D721Med (cell line): ENCODE results near the gene LENG8.
A peak's percentile ranks its signal among the peaks of the same experiment; 100 is the strongest.

Experiments
- DNase-seq: peaks from one replicate; pipeline ENCODE4 v3.0.0; 2011; ENCODE audit warnings: low spot score; ENCODE audit not compliant: insufficient read length
- FAIRE-seq: peaks from 2 replicates; lab custom pipeline; 2011; peaks lifted over from hg19 to GRCh38; lab: Jason Lieb, UNC
- CTCF ChIP-seq: IDR thresholded peaks from 2 replicates; pipeline ENCODE4 v1.5.1; 2012; ENCODE audit warnings: mild to moderate bottlenecking, control low read depth; ENCODE audit not compliant: insufficient read depth; ENCODE audit errors: missing control alignments

Gene LENG8

GRCh38 chr19:54434112-54434872 lies 14.7 kb upstream of the LENG8 start:
- FAIRE-seq (no peak), DNase-seq (no peak)
- TF ChIP-seq CTCF, result no peak

GRCh38 chr19:54434873-54435214 lies 14.2 kb upstream of the LENG8 start:
- FAIRE-seq (no peak), DNase-seq (no peak)
- TF ChIP-seq CTCF, result no peak

GRCh38 chr19:54435551-54436016 lies 13.4 kb upstream of the LENG8 start:
- no peak for DNase-seq
- no peak for TF ChIP-seq CTCF
- no peak for FAIRE-seq

GRCh38 chr19:54436031-54436523 lies 12.9 kb upstream of the LENG8 start:
- no peak for FAIRE-seq
- no peak for DNase-seq

GRCh38 chr19:54436628-54437252 lies 12.3 kb upstream of the LENG8 start:
- FAIRE-seq (no peak), DNase-seq (no peak)
- no peak for TF ChIP-seq CTCF

More at GRCh38 chr19:54436031-54436523, 12.9 kb upstream of the LENG8 start:
- TF ChIP-seq CTCF, result no peak

GRCh38 chr19:54439174-54439851 lies 9.7 kb upstream of the LENG8 start:
- peak; percentile 58 for TF ChIP-seq CTCF
- DNase-seq, result no peak
- no peak for FAIRE-seq
